ENCODE measurements around the gene STUB1. TPM values are rescaled to one million over a fixed set of nuclear protein-coding genes. Genes with fewer than 3 reads are reported as not detected.

Gene STUB1
- total RNA-seq, 4 donors from 2014 or later: 152 to 213 (median 186) TPM

DNA sequence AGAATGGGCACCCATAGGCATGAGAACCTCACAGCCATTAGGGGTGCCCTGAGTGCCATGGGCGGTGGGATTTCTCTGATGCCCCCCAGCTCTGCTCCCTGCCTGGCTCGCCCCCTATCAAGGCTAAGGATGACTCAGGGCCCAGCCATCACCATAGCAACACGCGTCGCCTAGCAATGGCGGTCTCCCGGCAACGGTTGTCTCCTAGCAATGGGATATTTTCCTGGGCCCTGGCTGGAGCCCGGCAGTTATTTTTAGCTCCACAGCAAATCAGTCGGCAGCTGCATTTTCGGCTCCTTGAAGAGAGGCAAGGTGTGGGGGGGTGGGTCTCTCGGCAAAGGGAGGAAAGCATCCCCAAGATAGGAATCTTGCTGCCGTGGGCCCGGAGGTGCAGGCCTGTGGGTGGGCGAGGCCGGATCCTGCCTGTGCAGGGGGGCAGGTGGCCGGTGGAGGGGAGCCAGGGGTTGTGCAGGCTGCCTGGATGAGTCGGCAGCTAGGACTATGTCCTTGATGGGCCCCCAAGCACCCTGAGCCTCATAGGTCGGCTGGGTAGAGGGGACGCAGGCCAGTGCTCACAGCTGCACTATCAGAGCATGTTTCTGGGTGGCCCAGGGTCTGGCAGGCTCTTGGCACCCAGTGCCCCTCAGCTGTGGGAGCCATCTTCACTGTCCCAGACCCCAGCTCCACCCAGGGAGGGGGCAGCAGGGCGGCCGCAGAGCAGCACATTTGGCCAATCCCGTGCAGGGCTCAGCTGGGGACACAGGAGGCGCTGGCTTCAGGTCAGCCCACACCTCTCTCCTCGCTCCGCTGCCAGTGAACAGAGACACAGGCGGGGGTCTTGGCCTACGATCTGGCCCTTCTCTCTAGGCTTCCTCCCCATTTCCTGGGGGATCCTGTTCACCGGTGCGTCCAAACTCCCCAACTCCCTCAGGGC is 29.6 kb downstream of the STUB1 start:
- Histone ChIP-seq H3K36me3 (no peaks in the 10 kb centered on the region), H3K27ac (no peak overlapping the region), H3K4me1 (peaks cover 0 to 54% (median 13%) of the 10 kb centered on the region in 4 donors), H3K27me3 (peaks cover 2 to 61% of the 10 kb centered on the region in 2 donors), H3K4me3 (no peak overlapping the region), H3K9me3 (no peaks in the 10 kb centered on the region)
- TF ChIP-seq, protein P1, sequence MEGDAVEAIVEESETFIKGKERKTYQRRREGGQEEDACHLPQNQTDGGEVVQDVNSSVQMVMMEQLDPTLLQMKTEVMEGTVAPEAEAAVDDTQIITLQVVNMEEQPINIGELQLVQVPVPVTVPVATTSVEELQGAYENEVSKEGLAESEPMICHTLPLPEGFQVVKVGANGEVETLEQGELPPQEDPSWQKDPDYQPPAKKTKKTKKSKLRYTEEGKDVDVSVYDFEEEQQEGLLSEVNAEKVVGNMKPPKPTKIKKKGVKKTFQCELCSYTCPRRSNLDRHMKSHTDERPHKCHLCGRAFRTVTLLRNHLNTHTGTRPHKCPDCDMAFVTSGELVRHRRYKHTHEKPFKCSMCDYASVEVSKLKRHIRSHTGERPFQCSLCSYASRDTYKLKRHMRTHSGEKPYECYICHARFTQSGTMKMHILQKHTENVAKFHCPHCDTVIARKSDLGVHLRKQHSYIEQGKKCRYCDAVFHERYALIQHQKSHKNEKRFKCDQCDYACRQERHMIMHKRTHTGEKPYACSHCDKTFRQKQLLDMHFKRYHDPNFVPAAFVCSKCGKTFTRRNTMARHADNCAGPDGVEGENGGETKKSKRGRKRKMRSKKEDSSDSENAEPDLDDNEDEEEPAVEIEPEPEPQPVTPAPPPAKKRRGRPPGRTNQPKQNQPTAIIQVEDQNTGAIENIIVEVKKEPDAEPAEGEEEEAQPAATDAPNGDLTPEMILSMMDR (IDR thresholded peaks at IDR 0.05): no peak
- TF ChIP-seq POLR2A (IDR thresholded peaks at IDR 0.05): no peak
- TF ChIP-seq EP300 (IDR thresholded peaks at IDR 0.05): no peak
- WGBS, 2 donors: 17 to 20% methylated on average over 19 to 29 of the region's 30 CpGs
- no peak for DNase-seq (ENCODE audit: low spot score in 2 of 2)

DNA sequence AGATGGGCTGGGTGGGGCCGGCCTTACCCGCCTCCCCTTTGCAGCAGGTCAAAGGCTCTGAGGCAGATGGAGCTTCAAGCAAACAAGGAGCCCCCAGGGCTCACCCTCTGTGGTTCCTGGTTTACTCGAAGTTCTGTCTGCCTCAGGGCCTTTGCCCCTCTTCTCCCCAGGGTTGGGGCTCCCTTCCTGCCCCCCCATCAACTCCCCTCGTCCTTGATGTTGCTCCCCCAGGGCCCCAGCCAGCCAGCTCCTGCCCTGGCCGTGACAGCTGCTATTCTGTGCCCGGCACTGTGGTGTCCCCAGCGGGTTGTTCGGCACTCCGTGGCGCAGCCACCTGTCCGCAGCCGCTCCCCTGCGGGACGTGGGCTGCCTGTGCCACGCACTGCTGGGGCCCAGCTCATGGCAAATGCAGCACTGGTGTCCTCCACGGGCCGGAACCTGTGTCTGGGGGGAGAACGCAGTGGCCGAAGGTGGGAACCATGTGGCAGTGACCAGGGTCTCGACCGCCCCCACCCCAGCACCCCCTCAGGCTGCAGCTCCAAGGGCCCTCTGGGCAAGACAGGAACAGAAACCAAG is 30.4 kb downstream of the STUB1 start:
- no peak for DNase-seq (ENCODE audit: low spot score in 2 of 2)
- Histone ChIP-seq H3K36me3 (no peaks in the 10 kb centered on the region), H3K4me3 (no peak overlapping the region), H3K4me1 (peaks cover 0 to 50% (median 13%) of the 10 kb centered on the region in 4 donors), H3K27ac (no peak overlapping the region), H3K9me3 (no peaks in the 10 kb centered on the region), H3K27me3 (peaks cover 2 to 57% of the 10 kb centered on the region in 2 donors)
- 58 to 59% methylated on average over 11 to 15 of the region's 21 CpGs for WGBS, 2 donors
- TF ChIP-seq POLR2A (IDR thresholded peaks at IDR 0.05) (no peak), EP300 (IDR thresholded peaks at IDR 0.05) (no peak)
- TF ChIP-seq, protein P1 (IDR thresholded peaks at IDR 0.05): no peak

DNA sequence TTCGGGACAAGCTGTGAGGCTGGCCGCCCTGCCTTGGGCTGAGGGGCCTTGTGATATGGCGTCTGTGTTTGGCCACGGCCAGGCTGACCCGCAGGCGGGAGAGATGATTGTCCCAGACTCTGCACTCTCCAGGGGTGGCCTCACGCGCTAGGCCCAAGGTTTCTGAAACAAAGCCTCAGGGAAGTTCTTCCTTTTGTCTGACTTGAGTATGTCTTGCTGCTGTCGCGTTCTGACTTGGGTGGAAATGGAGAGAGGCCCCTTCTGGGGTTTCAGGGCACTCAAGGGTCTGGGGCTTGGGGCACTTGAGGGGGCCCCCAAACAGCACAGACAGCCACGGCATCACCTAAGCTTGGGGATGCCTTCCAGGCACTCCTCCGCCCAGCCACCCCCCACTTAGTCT is 30.9 kb downstream of the STUB1 start:
- no peak overlapping the region for H3K4me3 ChIP-seq
- H3K27me3 ChIP-seq: peaks cover 2 to 55% of the 10 kb centered on the region in 2 donors
- no peaks in the 10 kb centered on the region for H3K36me3 ChIP-seq
- peaks cover 0 to 52% (median 16%) of the 10 kb centered on the region in 4 donors for H3K4me1 ChIP-seq
- no peak for DNase-seq (ENCODE audit: low spot score in 2 of 2)
- WGBS, 2 donors: 73% methylated on average over 12 of the region's 12 CpGs
- TF ChIP-seq, protein P1 (IDR thresholded peaks at IDR 0.05): no peak
- no peak for TF ChIP-seq POLR2A (IDR thresholded peaks at IDR 0.05)
- TF ChIP-seq EP300 (IDR thresholded peaks at IDR 0.05): no peak
- no peak overlapping the region for H3K27ac ChIP-seq
- no peaks in the 10 kb centered on the region for H3K9me3 ChIP-seq

DNA sequence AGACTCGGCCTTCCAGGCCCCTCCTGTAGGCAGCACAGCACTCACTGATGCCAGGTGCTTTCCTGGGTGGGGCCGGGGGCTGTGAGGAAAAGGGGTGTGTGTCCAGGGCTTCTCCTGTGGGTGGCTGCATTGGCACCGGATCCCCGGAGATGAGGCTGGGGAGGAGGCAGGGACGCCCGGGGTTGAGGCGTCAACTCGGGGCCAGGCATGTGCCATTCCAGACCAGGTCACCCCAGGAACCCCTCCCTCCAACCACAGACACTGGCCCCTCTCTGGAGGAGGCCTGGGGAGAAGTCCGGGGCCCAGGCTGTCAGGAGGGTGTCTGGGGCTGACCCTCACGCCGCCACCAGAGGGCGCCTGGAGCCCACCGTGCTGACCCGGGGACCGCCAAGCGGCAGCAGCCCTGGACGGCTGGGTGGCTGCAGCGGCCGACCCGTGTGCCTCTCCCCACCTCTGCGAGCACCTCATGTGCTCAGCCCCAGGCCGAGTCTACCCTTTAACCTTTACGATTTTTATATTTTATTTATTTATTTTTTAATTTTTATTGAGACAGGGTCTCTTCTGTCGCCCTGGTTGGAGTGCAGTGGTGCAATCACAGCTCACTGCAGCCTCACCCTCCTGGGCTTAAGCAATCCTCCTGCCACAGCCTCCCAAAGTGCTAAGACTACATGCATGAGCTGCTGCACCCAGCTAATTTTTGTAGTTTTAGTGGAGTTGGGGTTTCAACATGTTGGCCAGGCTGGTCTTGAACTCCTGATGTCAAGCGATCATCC is 31.5 kb downstream of the STUB1 start:
- Histone ChIP-seq H3K27ac (no peak overlapping the region), H3K36me3 (no peaks in the 10 kb centered on the region), H3K4me1 (peaks cover 0 to 52% (median 19%) of the 10 kb centered on the region in 4 donors), H3K27me3 (peaks cover 2 to 48% of the 10 kb centered on the region in 2 donors), H3K4me3 (no peak overlapping the region), H3K9me3 (no peaks in the 10 kb centered on the region)
- TF ChIP-seq, protein P1 (IDR thresholded peaks at IDR 0.05): peak; percentile 90 to 95 (median 94)
- TF ChIP-seq EP300 (IDR thresholded peaks at IDR 0.05): no peak
- 12 to 14% methylated on average over 24 to 25 of the region's 25 CpGs for WGBS, 2 donors
- DNase-seq (ENCODE audit: low spot score in 2 of 2): peak in 1 of 2 donors; percentile 55

Data from tibial nerve (tissue), 4 donors.